Endothelial cell (in vitro differentiated cells): ENCODE results near the gene ITGA8. TPM values are rescaled to one million over a fixed set of nuclear protein-coding genes. Genes with fewer than 3 reads are reported as not detected.

Experiments
- DNase-seq: peaks from one replicate; pipeline ENCODE4 v3.0.0; 2021; ENCODE audit warnings: low spot score
- H3K27ac Mint-ChIP-seq: one replicate; pipeline ENCODE4 v1.8.0; 2021; ENCODE audit warnings: mixed read lengths, inconsistent platforms; ENCODE audit not compliant: unreplicated experiment
- H3K27me3 Mint-ChIP-seq: one replicate; pipeline ENCODE4 v1.8.0; 2021; ENCODE audit warnings: mild to moderate bottlenecking, moderate library complexity, mixed read lengths, inconsistent platforms; ENCODE audit not compliant: unreplicated experiment
- H3K36me3 Mint-ChIP-seq: one replicate; pipeline ENCODE4 v1.8.0; 2021; ENCODE audit warnings: mild to moderate bottlenecking, low read depth, mixed read lengths, inconsistent platforms; ENCODE audit not compliant: unreplicated experiment
- H3K4me1 Mint-ChIP-seq: one replicate; pipeline ENCODE4 v1.8.0; 2021; ENCODE audit warnings: mild to moderate bottlenecking, mixed read lengths, inconsistent platforms; ENCODE audit not compliant: unreplicated experiment
- H3K4me3 Mint-ChIP-seq: one replicate; pipeline ENCODE4 v1.8.0; 2021; ENCODE audit warnings: mild to moderate bottlenecking, mixed read lengths, inconsistent platforms; ENCODE audit not compliant: unreplicated experiment
- H3K9me3 Mint-ChIP-seq: one replicate; pipeline ENCODE4 v1.8.0; 2021; ENCODE audit warnings: mixed read lengths, inconsistent platforms; ENCODE audit not compliant: unreplicated experiment
- total RNA-seq: library from RNA; stranded (reverse); fragmentation: NEBNext Ultra II Directional; extraction: Animal tissue kit (Norgen Biotek cat#: 25700); gene quantifications from one replicate; pipeline ENCODE4 v1.2.1, GENCODE V29; 2021; ENCODE audit not compliant: unreplicated experiment
- TF ChIP-seq, protein P1 (sequence below): fragments of 200-600 bp; sonication (generic); IDR thresholded peaks from one replicate; pipeline ENCODE4 v1.5.0; 2021; ENCODE audit warnings: antibody characterized with exemption; ENCODE audit not compliant: unreplicated experiment

Gene ITGA8
- total RNA-seq, 1 donor from 2014 or later = 0.51 TPM

DNA sequence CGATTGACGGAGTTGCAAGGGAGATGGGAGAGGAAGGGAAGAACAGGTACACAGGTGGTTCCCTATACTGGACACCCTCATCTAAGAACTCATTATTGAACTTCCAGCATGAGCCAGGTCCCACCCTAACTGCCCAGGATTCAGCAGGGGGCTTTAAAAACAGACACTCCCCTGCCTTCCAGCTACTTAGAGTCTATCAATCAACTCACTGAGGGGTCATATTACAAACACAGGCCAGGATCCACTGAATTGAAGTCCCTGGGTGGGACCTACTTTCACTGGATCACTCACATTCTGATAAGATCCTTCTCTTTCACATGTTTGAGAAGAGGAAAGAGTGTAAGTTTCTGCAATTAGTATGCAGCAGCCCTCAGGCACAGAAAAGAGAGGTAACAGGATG lies 92.8 kb downstream of the ITGA8 start:
- Mint-ChIP-seq H3K9me3 (no peaks in the 10 kb centered on the region), H3K4me3 (no peak overlapping the region), H3K27ac (no peak overlapping the region), H3K4me1 (peaks cover 14% of the 10 kb centered on the region), H3K27me3 (no peaks in the 10 kb centered on the region), H3K36me3 (peaks cover 4% of the 10 kb centered on the region)
- TF ChIP-seq, protein P1, sequence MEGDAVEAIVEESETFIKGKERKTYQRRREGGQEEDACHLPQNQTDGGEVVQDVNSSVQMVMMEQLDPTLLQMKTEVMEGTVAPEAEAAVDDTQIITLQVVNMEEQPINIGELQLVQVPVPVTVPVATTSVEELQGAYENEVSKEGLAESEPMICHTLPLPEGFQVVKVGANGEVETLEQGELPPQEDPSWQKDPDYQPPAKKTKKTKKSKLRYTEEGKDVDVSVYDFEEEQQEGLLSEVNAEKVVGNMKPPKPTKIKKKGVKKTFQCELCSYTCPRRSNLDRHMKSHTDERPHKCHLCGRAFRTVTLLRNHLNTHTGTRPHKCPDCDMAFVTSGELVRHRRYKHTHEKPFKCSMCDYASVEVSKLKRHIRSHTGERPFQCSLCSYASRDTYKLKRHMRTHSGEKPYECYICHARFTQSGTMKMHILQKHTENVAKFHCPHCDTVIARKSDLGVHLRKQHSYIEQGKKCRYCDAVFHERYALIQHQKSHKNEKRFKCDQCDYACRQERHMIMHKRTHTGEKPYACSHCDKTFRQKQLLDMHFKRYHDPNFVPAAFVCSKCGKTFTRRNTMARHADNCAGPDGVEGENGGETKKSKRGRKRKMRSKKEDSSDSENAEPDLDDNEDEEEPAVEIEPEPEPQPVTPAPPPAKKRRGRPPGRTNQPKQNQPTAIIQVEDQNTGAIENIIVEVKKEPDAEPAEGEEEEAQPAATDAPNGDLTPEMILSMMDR = no peak
- DNase-seq = no peak

DNA sequence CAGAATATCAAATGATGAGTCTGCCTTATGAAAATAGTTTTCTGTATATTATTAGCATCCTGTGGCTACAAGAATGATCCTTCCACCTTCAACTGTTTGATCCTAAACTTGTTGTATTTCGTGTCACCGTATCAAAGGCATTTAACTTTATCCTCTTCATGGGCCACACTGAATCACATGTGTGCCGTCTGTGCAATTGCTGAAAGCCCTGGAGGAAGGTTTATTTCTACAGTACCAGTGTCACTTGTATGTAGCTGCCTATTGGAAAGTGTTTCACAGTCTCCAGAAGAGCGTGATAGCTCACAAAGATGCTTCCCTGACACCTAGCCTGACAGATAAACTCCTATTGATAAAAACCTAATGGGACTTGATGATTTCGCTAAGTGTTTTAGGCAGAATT lies 94.5 kb downstream of the ITGA8 start:
- Mint-ChIP-seq H3K4me3 (no peak overlapping the region), H3K9me3 (no peaks in the 10 kb centered on the region), H3K36me3 (peaks cover 4% of the 10 kb centered on the region), H3K4me1 (peaks cover 15% of the 10 kb centered on the region), H3K27me3 (no peaks in the 10 kb centered on the region), H3K27ac (no peak overlapping the region)
- TF ChIP-seq, protein P1 = no peak
- no peak for DNase-seq

GRCh38 chr10:15624401-15625196 lies 95.1 kb downstream of the ITGA8 start:
- H3K27me3 Mint-ChIP-seq = no peaks in the 10 kb centered on the region
- no peak overlapping the region for H3K27ac Mint-ChIP-seq
- peaks cover 4% of the 10 kb centered on the region for H3K36me3 Mint-ChIP-seq
- no peak overlapping the region for H3K4me3 Mint-ChIP-seq
- no peaks in the 10 kb centered on the region for H3K9me3 Mint-ChIP-seq
- TF ChIP-seq, protein P1 = no peak
- peaks cover 10% of the 10 kb centered on the region for H3K4me1 Mint-ChIP-seq
- no peak for DNase-seq

- no peak overlapping the region for H3K4me3 Mint-ChIP-seq
- no peaks in the 10 kb centered on the region for H3K27me3 Mint-ChIP-seq
- H3K4me1 Mint-ChIP-seq = peaks cover 10% of the 10 kb centered on the region
- H3K36me3 Mint-ChIP-seq = no peaks in the 10 kb centered on the region
- H3K9me3 Mint-ChIP-seq = no peaks in the 10 kb centered on the region
- H3K27ac Mint-ChIP-seq = peak overlapping the region; percentile 7
- no peak for DNase-seq
- TF ChIP-seq, protein P1 = no peak
Observed at GRCh38 chr10:15620836-15621515, 98.7 kb downstream of the ITGA8 start.

DNA sequence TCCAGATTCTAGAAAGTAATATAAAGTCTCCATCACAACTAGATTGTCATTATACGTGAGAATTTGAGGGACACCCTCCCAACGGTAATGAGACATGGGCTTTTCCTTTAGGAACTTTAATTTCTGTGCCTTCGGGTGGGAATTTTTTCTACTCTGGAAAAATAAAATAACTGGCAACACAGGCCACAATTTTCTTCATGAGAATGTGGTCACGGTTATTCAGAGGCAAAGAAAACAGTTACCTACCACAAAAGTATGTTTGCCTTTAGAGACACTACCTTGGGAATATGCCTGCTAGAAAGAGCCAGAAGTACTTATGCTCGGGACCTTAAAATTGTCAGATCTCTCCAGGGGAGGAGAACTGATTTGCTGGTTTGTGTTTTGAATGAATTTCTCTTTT lies 99.4 kb downstream of the ITGA8 start:
- H3K9me3 Mint-ChIP-seq = no peaks in the 10 kb centered on the region

More for the DNA sequence above, 99.4 kb downstream of the ITGA8 start:
- TF ChIP-seq, protein P1 = no peak
- Mint-ChIP-seq H3K4me3 (no peak overlapping the region), H3K4me1 (peaks cover 10% of the 10 kb centered on the region), H3K27ac (no peak overlapping the region), H3K36me3 (no peaks in the 10 kb centered on the region), H3K27me3 (no peaks in the 10 kb centered on the region)
- DNase-seq = no peak
